ENCODE data around the gene GNAS. TPM values are rescaled to one million over a fixed set of nuclear protein-coding genes. Genes with fewer than 3 reads are reported as not detected.

GNAS gene
- total RNA-seq, 4 donors from 2014 or later, result 513 to 854 (median 781) TPM

GRCh38 chr20:58842276-58842675 lies 10.2 kb upstream of the GNAS start:
- Histone ChIP-seq H3K27ac (no peak overlapping the region), H3K4me3 (no peak overlapping the region), H3K27me3 (peaks cover 17 to 27% (median 22%) of the 10 kb centered on the region in 3 donors), H3K36me3 (no peaks in the 10 kb centered on the region), H3K4me1 (peaks cover 0 to 3% of the 10 kb centered on the region in 2 donors), H3K9me3 (no peaks in the 10 kb centered on the region)
- DNase-seq (no peak), ATAC-seq (no peak)
- intact Hi-C loops (cut with DNase I; ENCODE audit: low total_unique reads), result no loop called here
- TF ChIP-seq POLR2A (IDR thresholded peaks at IDR 0.05) (no peak), CTCF (IDR thresholded peaks at IDR 0.05 in 4 of 5, conservative IDR thresholded peaks at IDR 0.05 in 1 of 5) (no peak)
- in situ Hi-C loops (cut with MboI; ENCODE audit: low sequenced_read_pairs in 4 of 4), result loop anchor here in 1 of 4 donors (25.0 kb wide), 1 partner anchor 605 kb away; the partner anchor contains the start of gene ANKRD60

- Histone ChIP-seq H3K27me3 (peaks cover 17 to 27% (median 22%) of the 10 kb centered on the region in 3 donors), H3K36me3 (no peaks in the 10 kb centered on the region), H3K4me3 (no peak overlapping the region), H3K9me3 (no peaks in the 10 kb centered on the region), H3K27ac (no peak overlapping the region), H3K4me1 (peaks cover 0 to 3% of the 10 kb centered on the region in 2 donors)
- in situ Hi-C loops (cut with MboI; ENCODE audit: low sequenced_read_pairs in 4 of 4), result loop anchor here in 1 of 4 donors (25.0 kb wide), 1 partner anchor 606 kb away; the partner anchor contains the start of gene ANKRD60
- ATAC-seq (no peak), DNase-seq (no peak)
- intact Hi-C loops (cut with DNase I; ENCODE audit: low total_unique reads), result no loop called here
- TF ChIP-seq POLR2A (IDR thresholded peaks at IDR 0.05), result no peak
- TF ChIP-seq CTCF (IDR thresholded peaks at IDR 0.05 in 4 of 5, conservative IDR thresholded peaks at IDR 0.05 in 1 of 5), result no peak
These were observed 9.4 kb upstream of the GNAS start for GRCh38 chr20:58843128-58843556.

- ATAC-seq, result no peak
- Histone ChIP-seq H3K4me3 (no peak overlapping the region), H3K4me1 (no peaks in the 10 kb centered on the region), H3K36me3 (no peaks in the 10 kb centered on the region), H3K27ac (no peak overlapping the region), H3K9me3 (no peaks in the 10 kb centered on the region), H3K27me3 (peaks cover 7 to 16% (median 11%) of the 10 kb centered on the region in 3 donors)
- intact Hi-C loops (cut with DNase I; ENCODE audit: low total_unique reads) (no loop called here), in situ Hi-C loops (cut with MboI; ENCODE audit: low sequenced_read_pairs in 4 of 4) (loop anchor here in 1 of 4 donors (25.0 kb wide), 1 partner anchor 608 kb away; the partner anchor contains the start of gene ANKRD60)
- TF ChIP-seq POLR2A (IDR thresholded peaks at IDR 0.05) (no peak), CTCF (IDR thresholded peaks at IDR 0.05 in 4 of 5, conservative IDR thresholded peaks at IDR 0.05 in 1 of 5) (no peak)
- no peak for DNase-seq
These were observed 6.8 kb upstream of the GNAS start for GRCh38 chr20:58845706-58846105.

GRCh38 chr20:58847463-58847862 lies 5.1 kb upstream of the GNAS start:
- Histone ChIP-seq H3K4me1 (no peaks in the 10 kb centered on the region), H3K27ac (no peak overlapping the region), H3K9me3 (no peaks in the 10 kb centered on the region), H3K4me3 (no peak overlapping the region), H3K36me3 (no peaks in the 10 kb centered on the region), H3K27me3 (peaks cover 5 to 8% (median 6%) of the 10 kb centered on the region in 3 donors)
- in situ Hi-C loops (cut with MboI; ENCODE audit: low sequenced_read_pairs in 4 of 4), result loop anchor here in 1 of 4 donors (25.0 kb wide), 1 partner anchor 610 kb away; the partner anchor contains the start of gene ANKRD60
- intact Hi-C loops (cut with DNase I; ENCODE audit: low total_unique reads), result no loop called here
- DNase-seq (no peak), ATAC-seq (no peak)
- TF ChIP-seq POLR2A (IDR thresholded peaks at IDR 0.05) (no peak), CTCF (IDR thresholded peaks at IDR 0.05 in 4 of 5, conservative IDR thresholded peaks at IDR 0.05 in 1 of 5) (no peak)
